Peyer's patch (tissue), 4 donors: ENCODE measurements around the gene SPNS3.

ENCODE experiments used
- CTCF ChIP-seq, 6 experiments: fragments of 450-650 bp in 4 of 6; fragments of 200-600 bp in 2 of 6; sonication (generic) in 1 of 6; IDR thresholded peaks; one replicate each; pipeline ENCODE4 v1.5.1; 2017 to 2019; ENCODE audit warnings: antibody characterized with exemption in 6 of 6, mild to moderate bottlenecking in 3 of 6, moderate library complexity in 1 of 6
- POLR2A ChIP-seq, 2 donors: fragments of 450-650 bp; IDR thresholded peaks; one replicate each; pipeline ENCODE4 v1.5.1; 2017; ENCODE audit warnings: antibody characterized with exemption in 2 of 2, mild to moderate bottlenecking in 2 of 2, moderate library complexity in 2 of 2

- TF ChIP-seq CTCF (IDR thresholded peaks at IDR 0.05) (no peak), POLR2A (IDR thresholded peaks at IDR 0.05) (no peak)
Observed at GRCh38 chr17:4467287-4467686, 33.5 kb downstream of the SPNS3 start.
